ENCODE measurements around the gene RGCC. TPM values are rescaled to one million over a fixed set of nuclear protein-coding genes. Genes with fewer than 3 reads are reported as not detected.
A peak's percentile ranks its signal among the peaks of the same experiment; 100 is the strongest.

Gene RGCC
- total and polyA plus RNA-seq, 9 of the 15 experiments (the other 6 are each of a cell fraction or from before 2014, with no cell fraction given) = 0.51 to 10.4 (median 5.8) TPM

GRCh38 chr13:41456768-41457588 is at the start of gene RGCC (continued):
- TF ChIP-seq TGIF2 (CRISPR knock-in tag; IDR thresholded peaks at IDR 0.05) = no peak
- TF ChIP-seq HDAC6 (IDR thresholded peaks at IDR 0.05; ENCODE audit: low read depth, low read length) = no peak
- no peak for TF ChIP-seq BRF2 (IDR thresholded peaks at IDR 0.05; ENCODE audit: borderline replicate concordance, insufficient read depth, insufficient read length)
- peak; percentile 46 for TF ChIP-seq HNRNPLL (IDR thresholded peaks at IDR 0.05; ENCODE audit: low read depth, low read length, poor library complexity, severe bottlenecking)
- TF ChIP-seq HNRNPL (IDR thresholded peaks at IDR 0.05; ENCODE audit: low read depth, low read length) = peak; percentile 53; the same call in 1 of the 2 replicates
- no peak for TF ChIP-seq ARID3B (CRISPR knock-in tag; IDR thresholded peaks at IDR 0.05; ENCODE audit: borderline replicate concordance)
- no peak for TF ChIP-seq SMARCB1 (IDR thresholded peaks at IDR 0.05; ENCODE audit: insufficient read length, low read depth)
- no peak for TF ChIP-seq BACH1 (tag; IDR thresholded peaks at IDR 0.05)
- TF ChIP-seq ZBTB12 (CRISPR knock-in tag; IDR thresholded peaks at IDR 0.05) = no peak
- TF ChIP-seq MNT (conservative IDR thresholded peaks at IDR 0.05) = 0 out of 4 replicates have a peak, but pooled peaks of 1 of the 2 experiments have one; percentile 12
- TF ChIP-seq ZNF408 (CRISPR knock-in tag; IDR thresholded peaks at IDR 0.05; ENCODE audit: low read depth) = no peak
- TF ChIP-seq ZKSCAN8 (CRISPR knock-in tag; IDR thresholded peaks at IDR 0.05) = no peak
- no peak for TF ChIP-seq HSF4 (CRISPR knock-in tag; IDR thresholded peaks at IDR 0.05; ENCODE audit: borderline replicate concordance)
- no peak for TF ChIP-seq ZNF695 (CRISPR knock-in tag; IDR thresholded peaks at IDR 0.05)

All from K562 (cell line).